HG03064 (cell line): ENCODE results near the gene KRT7.

ENCODE experiments used
- ATAC-seq: cut with Tn5 transposase; IDR thresholded peaks from one replicate; pipeline ENCODE4 v1.9.1; 2021; ENCODE audit warnings: low read depth; ENCODE audit not compliant: unreplicated experiment

Gene KRT7

DNA sequence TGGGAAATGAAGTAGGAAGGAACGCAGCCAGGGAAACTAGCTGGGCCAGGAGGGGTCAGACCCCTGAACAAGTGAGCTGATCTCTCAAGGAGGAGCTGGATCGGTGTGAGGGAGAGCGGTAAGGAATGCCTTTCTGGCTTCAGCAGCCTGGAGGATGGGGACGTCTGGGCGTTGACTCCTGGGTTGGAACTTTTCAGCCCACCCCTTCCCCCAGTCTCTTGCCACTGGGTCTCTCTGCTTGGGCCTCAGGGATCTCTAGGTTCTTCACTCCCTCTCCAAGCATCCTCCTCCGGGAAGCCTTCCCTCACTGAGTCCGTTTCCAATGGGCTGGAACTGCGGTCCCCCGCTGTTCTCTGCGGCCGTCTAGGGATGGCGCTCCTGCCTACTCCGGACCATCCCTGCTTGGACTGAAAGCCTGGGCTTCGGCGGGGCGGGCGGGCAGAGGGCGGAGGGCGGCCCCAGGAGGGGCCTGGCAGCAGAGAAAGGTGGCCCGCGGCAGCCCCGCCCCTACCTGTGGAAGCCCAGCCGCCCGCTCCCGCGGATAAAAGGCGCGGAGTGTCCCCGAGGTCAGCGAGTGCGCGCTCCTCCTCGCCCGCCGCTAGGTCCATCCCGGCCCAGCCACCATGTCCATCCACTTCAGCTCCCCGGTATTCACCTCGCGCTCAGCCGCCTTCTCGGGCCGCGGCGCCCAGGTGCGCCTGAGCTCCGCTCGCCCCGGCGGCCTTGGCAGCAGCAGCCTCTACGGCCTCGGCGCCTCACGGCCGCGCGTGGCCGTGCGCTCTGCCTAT, at the start of gene KRT7:
Gene KRT7, plus strand, starts transcription at position 570 of the 788 bp plus-strand sequence. Its CDS starts 54 bp downstream, at position 624.
- no peak for ATAC-seq

DNA sequence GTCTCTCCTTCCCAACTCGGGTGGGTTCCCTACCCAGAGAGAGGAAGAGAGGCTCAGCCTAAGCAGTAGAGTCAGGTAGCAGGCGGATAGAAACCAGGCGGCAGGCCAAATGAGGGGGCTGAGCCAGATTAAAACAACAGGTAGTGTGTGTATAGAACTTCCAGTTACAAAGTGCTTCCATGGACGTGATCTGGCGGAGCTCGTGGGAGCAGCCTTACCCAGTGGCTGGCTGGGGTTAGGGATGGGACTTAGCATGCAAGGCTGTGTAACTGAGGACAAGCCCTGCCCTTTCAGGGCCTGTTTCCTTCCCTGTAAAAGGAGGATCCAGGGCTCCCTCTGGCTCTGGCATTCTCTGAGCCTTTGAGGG, 49.5 kb upstream of the KRT7 start:
- ATAC-seq = no peak

- ATAC-seq = no peak
Observed at GRCh38 chr12:52183971-52184370, 49.1 kb upstream of the KRT7 start.

DNA sequence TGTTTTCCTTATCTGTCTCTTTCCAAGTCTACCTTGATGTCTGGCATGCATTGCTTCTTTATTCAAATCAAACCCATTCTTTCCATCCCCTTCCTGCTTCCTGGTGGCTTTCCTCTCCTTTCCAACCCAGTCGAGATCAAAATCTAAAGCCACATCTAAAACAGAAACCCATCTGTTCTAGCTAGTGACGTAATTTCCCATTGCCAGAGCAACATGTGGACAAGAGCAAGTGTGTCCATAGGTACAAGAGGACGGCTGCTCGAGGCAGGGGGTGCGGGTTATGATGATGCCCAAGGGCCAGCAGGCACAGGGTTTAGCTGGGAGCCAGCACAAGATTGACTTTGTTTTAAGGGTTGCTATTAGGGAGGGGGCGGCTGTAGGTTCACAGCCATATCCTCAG, 48.2 kb upstream of the KRT7 start:
- no peak for ATAC-seq

- ATAC-seq = no peak
Observed at GRCh38 chr12:52185400-52185967, 47.6 kb upstream of the KRT7 start.

GRCh38 chr12:52186118-52186840, 46.8 kb upstream of the KRT7 start:
- ATAC-seq = no peak

DNA sequence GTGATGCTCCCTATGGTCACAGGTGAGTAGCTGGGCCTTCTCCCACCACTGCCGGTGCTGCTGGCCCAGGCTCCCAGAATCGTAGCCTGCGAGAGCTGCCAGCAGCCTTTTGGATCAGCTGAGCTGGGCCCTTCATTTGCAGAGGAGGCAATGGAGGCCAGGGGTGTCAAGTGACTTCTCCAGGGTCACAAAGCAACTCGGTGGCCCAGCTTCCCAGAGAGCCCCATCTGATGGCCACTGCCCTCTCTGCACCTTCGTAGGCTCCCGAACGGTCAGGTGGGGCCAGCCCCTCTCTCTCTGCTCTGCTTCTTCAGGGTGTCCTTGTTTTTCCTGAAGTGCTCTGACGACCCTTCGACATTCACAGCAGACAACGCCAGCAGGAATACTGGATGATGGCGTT, 45.8 kb upstream of the KRT7 start:
- no peak for ATAC-seq

GRCh38 chr12:52187640-52188039, 45.4 kb upstream of the KRT7 start:
- no peak for ATAC-seq

GRCh38 chr12:52188658-52189057, 44.4 kb upstream of the KRT7 start:
- ATAC-seq = no peak

DNA sequence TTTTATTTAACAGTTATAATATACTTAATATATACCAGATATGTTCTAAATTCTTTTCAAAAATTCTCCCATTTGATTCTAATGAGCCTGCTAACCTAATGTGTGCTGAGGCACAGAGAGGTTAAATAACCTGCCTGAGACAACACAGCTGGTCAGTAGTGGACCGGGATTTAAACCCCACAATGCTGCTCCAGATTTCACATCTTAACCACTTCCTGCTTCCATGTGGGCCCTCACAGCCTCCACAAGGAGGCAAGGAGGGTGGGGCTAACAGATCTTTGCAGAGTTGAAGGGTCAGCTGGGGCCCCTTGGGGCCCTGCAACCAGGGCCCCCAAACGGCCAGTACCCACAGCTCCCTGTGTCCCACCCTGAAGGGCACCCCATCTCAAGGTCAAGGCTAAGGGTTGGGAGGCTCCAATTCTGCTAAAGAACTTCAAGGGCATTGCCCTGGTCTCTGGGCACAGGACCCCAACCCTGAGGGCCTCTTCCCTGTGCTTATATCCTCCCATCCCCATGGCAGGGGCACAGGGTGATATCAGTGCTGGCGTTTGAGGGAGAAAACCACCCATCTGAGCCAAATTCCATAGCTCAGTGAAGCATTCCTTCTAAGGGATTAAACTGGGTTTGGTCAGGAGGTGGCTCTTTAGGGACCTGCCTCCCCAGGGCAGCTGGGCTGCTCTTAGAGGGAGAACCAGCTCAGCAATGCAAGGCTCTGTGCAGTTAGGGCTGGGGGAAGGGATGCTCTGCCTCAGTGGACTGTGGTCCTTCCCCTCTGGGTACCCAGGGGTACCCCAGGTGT, 43.5 kb upstream of the KRT7 start:
- no peak for ATAC-seq

- ATAC-seq = no peak
Observed at GRCh38 chr12:52190860-52191729, 41.9 kb upstream of the KRT7 start.

DNA sequence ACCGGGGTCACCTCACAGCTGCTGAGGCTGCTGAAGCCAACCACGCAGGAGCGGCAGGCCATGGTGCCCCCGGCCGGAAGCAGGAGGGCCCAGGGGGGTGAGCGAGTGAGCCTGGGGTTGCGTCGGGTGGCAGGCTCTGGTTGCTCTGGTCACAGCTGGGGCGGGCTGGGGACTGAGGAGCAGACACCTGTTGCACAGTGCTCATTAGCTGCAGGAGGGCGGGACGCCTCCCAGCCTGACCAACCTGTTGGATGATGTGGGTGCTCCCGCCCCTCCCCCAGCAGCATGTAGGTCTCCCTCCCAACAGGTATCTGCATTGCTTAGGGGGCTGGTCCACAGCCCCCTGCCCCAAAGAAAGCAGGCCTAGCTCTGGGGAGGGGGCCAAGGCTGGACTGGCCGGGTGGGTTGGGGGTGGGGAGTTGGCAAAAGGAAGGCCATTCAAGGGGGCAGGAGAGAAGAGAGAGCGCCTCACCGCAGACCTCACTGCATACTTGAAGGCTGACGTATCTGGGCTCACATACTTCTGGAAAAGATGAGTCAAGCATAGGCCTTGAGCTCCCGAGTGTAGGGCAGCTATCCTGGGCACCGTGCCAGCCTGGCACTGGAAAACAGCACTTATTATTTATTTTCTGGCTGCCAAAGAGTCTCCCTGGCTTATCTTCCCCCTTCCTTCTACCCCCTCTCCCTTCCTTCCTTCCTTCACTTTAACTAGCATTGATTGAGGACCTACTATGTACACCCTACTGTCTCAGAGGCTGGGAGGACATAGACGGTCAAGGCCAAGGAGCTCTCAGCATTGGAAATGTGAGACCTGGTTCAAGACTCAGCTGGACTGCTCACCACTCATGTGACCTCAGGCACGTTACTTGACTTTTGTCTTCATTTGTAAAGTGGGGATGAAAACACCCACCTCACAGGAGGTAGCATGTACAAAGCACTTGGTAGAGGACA, 40.9 kb upstream of the KRT7 start, which contains the start of gene KRT80:
Gene KRT80, minus strand, starts transcription at position 174 of the 951 bp plus-strand sequence. Its CDS starts 112 bp downstream, at position 62.
- ATAC-seq = no peak

DNA sequence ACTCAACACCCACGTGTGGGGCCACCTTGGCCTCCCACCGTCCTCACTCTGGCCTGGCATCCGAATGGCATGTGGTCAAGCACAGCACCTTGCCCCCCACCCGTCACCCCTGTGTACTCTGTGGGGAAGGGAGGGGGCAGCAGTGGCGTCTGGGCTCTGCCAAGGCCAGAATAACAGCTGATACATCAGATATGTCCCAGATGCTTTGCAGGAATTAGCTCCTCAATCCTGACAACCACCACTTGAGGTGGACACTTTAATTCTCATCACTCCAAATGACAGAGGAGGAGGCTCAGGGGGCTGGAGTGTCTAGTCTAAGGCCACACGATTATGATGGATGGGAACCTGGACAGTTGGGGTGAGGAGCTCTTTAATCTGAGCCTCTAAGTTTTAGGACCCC, 39.5 kb upstream of the KRT7 start:
- ATAC-seq = no peak

DNA sequence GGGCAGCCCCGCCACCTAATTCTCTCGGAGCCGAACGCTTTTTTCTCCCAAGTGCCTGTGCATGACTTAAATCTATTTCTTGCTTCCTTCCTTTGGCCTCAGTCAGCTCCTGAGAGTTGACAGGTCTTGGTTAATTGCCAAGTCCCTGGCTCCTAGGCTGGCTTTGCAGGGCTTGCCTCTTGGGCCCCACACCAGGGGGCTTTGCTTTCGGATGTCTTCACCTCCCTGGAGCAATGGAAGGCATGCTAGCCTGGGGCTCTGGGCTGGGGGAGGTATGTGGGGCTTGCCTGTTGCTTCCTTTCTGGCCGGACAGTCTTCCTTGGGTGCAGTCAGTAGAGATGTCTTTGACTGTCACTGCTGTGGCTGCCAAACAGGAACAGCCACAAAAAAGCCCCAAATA, 39.1 kb upstream of the KRT7 start:
- no peak for ATAC-seq

- no peak for ATAC-seq
Observed at GRCh38 chr12:52195065-52195730, 37.8 kb upstream of the KRT7 start.

DNA sequence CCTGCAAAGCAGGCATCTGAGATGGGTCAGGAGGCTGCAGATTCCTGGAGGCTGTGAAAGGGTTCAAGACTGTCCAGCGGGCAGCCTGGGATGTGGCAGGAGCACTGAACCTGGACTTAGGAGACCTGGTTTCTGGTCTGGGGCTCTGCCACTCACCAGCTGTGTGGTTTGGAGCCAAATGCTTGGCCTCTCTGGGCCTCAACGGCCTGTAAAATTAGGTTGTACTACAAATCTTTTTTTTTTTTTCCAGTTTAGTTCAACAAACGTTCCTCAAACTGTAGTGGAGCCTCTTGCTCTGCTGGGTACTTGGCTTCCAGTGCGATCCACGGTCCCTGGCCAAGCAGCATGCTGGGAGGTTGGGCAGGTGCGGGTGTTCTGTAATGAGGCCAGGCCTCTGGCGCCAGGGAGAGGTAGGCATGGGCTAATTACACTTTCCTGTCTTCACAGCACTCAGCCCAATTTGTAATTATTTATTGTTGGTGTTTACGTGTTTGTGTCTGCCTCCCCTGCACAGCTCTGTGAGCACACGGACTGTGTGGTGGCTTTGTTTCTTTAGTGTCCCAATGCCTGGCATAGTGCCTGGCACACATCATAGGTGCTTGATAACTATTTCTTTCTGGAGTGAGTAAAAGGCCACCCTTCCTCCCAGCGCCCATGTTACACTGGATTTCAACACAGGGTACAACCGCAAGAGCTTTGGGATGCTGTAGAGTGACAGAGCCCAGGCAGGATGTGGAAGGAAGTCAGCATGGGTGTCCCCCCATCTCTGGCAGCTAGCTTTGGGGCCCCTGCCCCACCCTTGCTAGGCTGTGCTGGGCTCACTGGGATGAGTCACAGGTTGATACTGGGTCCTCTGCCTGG, 35.4 kb upstream of the KRT7 start:
- ATAC-seq = no peak

DNA sequence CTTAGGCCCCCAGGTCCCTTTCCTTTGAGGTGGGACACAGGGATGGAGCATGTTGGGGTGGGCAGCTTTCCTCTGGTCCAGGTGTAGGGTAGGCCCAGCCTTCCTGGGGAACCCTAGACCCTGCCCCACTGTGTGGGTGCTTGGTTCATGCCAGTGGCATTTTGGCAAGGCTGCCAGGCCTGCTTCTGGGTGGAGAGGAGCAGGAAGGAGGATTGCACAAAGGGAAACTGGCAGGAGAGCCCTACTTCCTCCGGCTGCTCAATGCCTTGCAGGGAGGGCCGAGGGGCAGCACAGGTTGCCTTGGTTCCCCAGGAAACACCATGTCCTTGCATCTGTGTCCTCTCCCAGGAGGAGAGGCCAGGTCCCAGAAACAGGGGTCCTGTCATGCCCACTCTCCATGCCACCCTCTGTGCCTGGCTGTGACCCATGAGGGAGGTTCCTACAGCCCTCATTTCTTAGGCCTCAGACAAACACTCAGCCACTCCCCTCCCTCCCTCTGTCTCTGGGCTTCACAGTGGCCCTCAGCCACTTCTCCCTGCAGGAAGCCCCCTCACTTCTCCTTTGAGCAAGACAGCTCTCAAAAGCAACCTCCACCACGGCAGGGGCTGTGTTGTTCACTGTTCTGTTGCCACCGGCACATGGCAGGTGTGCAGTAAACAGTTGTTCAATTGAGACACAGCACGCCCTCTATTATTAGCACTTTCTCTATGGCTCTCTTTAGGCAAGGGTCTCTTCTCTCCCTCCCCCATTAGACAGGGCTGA, 34.4 kb upstream of the KRT7 start:
- ATAC-seq = no peak
